PC-3 (cell line): Measurements from ENCODE around the gene CD40. TPM values are rescaled to one million over a fixed set of nuclear protein-coding genes. Genes with fewer than 3 reads are reported as not detected.

ENCODE experiments used
- ATAC-seq: fragments of 200-7000 bp; cut with Tn5 transposase; 2 replicates; pipeline ENCODE4 v1.9.1; 2020; ENCODE audit warnings: mild to moderate bottlenecking, moderate library complexity
- BruUV-seq: library from RNA; stranded (reverse); fragments of 400-500 nt; replicated peaks from 2 replicates; lab custom pipeline; 2021; lab: Mats Ljungman, UMichigan
- CTCF ChIA-PET: fragments of 300-600 bp; sonication (Branson Sonifier 250); formaldehyde crosslinking; loops from one replicate; lab custom pipeline; 2022; ENCODE audit warnings: antibody characterized with exemption; lab: Charles Lee
- POLR2A ChIA-PET: fragments of 300-600 bp; sonication (Branson Sonifier 250); formaldehyde crosslinking; loops from one replicate; lab custom pipeline; 2022; ENCODE audit warnings: antibody characterized with exemption; ENCODE audit not compliant: unreplicated experiment; lab: Charles Lee
- DNase-seq: peaks from one replicate; pipeline ENCODE4 v3.0.0-alpha.2; 2015
- H2AFZ ChIP-seq: fragments of 300-600 bp; sonication (generic); 2 replicates; pipeline ENCODE4 v1.6.0; 2016; ENCODE audit warnings: antibody characterized with exemption, low read length
- H3F3A ChIP-seq: fragments of 300-600 bp; sonication (generic); one replicate; pipeline ENCODE4 v1.6.0; 2017; ENCODE audit warnings: antibody characterized with exemption, low read length, control low read depth, mild to moderate bottlenecking; ENCODE audit not compliant: unreplicated experiment
- H3K27ac ChIP-seq: fragments of 300-600 bp; sonication (generic); 2 replicates; pipeline ENCODE4 v1.5.1; 2016; ENCODE audit warnings: mild to moderate bottlenecking, low read length
- H3K27me3 ChIP-seq: fragments of 300-600 bp; sonication (generic); 2 replicates; pipeline ENCODE4 v1.6.1; 2016; ENCODE audit warnings: low read length, mixed read lengths
- H3K36me3 ChIP-seq: fragments of 300-600 bp; sonication (generic); 2 replicates; pipeline ENCODE4 v1.6.1; 2016; ENCODE audit warnings: low read depth, mixed run types, low read length, mixed read lengths
- H3K4me1 ChIP-seq: fragments of 300-600 bp; sonication (generic); 2 replicates; pipeline ENCODE4 v1.5.1; 2016; ENCODE audit warnings: low read length; ENCODE audit not compliant: insufficient read depth
- H3K4me2 ChIP-seq: fragments of 300-600 bp; sonication (generic); 2 replicates; pipeline ENCODE4 v1.6.0; 2016; ENCODE audit warnings: low read length
- H3K4me3 ChIP-seq: fragments of 300-600 bp; sonication (generic); 2 replicates; pipeline ENCODE4 v1.5.1; 2016; ENCODE audit warnings: mild to moderate bottlenecking, low read length, mixed read lengths
- H3K79me2 ChIP-seq: fragments of 300-600 bp; sonication (generic); 2 replicates; pipeline ENCODE4 v1.6.1; 2017; ENCODE audit warnings: low read length, mixed read lengths
- H3K9ac ChIP-seq: fragments of 300-600 bp; sonication (generic); 2 replicates; pipeline ENCODE4 v1.6.0; 2016; ENCODE audit warnings: mild to moderate bottlenecking, low read length
- H3K9me2 ChIP-seq: fragments of 300-600 bp; sonication (generic); replicated peaks from 2 replicates; pipeline ENCODE4 v1.6.1; 2016; ENCODE audit warnings: mixed run types, low read length, mixed read lengths
- H3K9me3 ChIP-seq: fragments of 300-600 bp; sonication (generic); 2 replicates; pipeline ENCODE4 v1.6.1; 2016; ENCODE audit warnings: low read length, mixed read lengths
- H4K20me1 ChIP-seq: fragments of 300-600 bp; sonication (generic); 2 replicates; pipeline ENCODE4 v1.6.1; 2016; ENCODE audit warnings: low read length, mixed read lengths
- CTCF ChIP-seq: fragments of 300-600 bp; sonication (generic); conservative IDR thresholded peaks from 2 replicates; pipeline ENCODE4 v1.5.1; 2017; ENCODE audit warnings: antibody characterized with exemption, low read depth, mild to moderate bottlenecking, low read length
- EZH2 ChIP-seq: fragments of 300-600 bp; sonication (generic); IDR thresholded peaks from one replicate; pipeline ENCODE4 v1.6.1; 2017; ENCODE audit warnings: antibody characterized with exemption, mild to moderate bottlenecking, low read length; ENCODE audit not compliant: unreplicated experiment
- EZH2phosphoT487 ChIP-seq: fragments of 300-600 bp; sonication (generic); IDR thresholded peaks from 2 replicates; pipeline ENCODE4 v1.6.1; 2018; ENCODE audit warnings: mild to moderate bottlenecking, antibody characterized with exemption, low read length, borderline replicate concordance
- intact Hi-C: fragments of 100-400 bp; cut with micrococcal nuclease; formaldehyde crosslinking; loops from 2 replicates; pipeline ENCODE4 v1.9.0; 2023
- total RNA-seq: library from RNA; depleted of rRNA; stranded (reverse); fragments of >200 nt; gene quantifications from 2 replicates; pipeline ENCODE4 v1.2.3, GENCODE V29; 2014

Gene CD40
- total RNA-seq, 1 experiment from 2014 or later = 4.6 TPM

GRCh38 chr20:46133886-46134654 lies 16.0 kb downstream of the CD40 start:
- TF ChIP-seq EZH2phosphoT487 = no peak
- no peak for TF ChIP-seq CTCF
- no peak for TF ChIP-seq EZH2
- H3K9me3 ChIP-seq = no peaks in the 10 kb centered on the region
- peaks cover 52% of the 10 kb centered on the region for H3K27me3 ChIP-seq
- H3K4me2 ChIP-seq = no peak overlapping the region
- H3K9me2 ChIP-seq = no peaks in the 10 kb centered on the region
- DNase-seq = no peak
- H3F3A ChIP-seq = no peaks in the 10 kb centered on the region
- H3K79me2 ChIP-seq = no peaks in the 10 kb centered on the region
- no peak for ATAC-seq
- H3K9ac ChIP-seq = no peak overlapping the region
- no TSS peak for BruUV-seq
- H2AFZ ChIP-seq = no peak overlapping the region
- H3K36me3 ChIP-seq = no peaks in the 10 kb centered on the region
- H3K27ac ChIP-seq = no peak overlapping the region
- CTCF ChIA-PET = interaction anchor here (0.5 kb wide), 1 partner anchor 111 kb away, joined by 3 read pairs; no protein-coding TSS in a partner anchor
- H3K4me3 ChIP-seq = no peak overlapping the region
- H3K4me1 ChIP-seq = no peaks in the 10 kb centered on the region
- intact Hi-C loops = loop anchor here (2.0 to 5.0 kb wide), 4 partner anchors 41 to 353 kb away; no protein-coding TSS in a partner anchor
- POLR2A ChIA-PET = no interaction called here
- no peaks in the 10 kb centered on the region for H4K20me1 ChIP-seq

GRCh38 chr20:46134716-46135115 lies 16.6 kb downstream of the CD40 start:
- Histone ChIP-seq H3K4me1 (no peaks in the 10 kb centered on the region), H3K36me3 (no peaks in the 10 kb centered on the region), H3K4me3 (no peak overlapping the region), H3K4me2 (no peak overlapping the region), H2AFZ (no peak overlapping the region), H3K9me2 (no peaks in the 10 kb centered on the region), H3K79me2 (no peaks in the 10 kb centered on the region), H3K9me3 (no peaks in the 10 kb centered on the region), H4K20me1 (no peaks in the 10 kb centered on the region), H3K27ac (no peak overlapping the region), H3F3A (no peaks in the 10 kb centered on the region), H3K27me3 (peaks cover 53% of the 10 kb centered on the region), H3K9ac (no peak overlapping the region)
- ATAC-seq (no peak), DNase-seq (no peak)
- CTCF ChIA-PET = no interaction called here
- POLR2A ChIA-PET = no interaction called here
- intact Hi-C loops = loop anchor here (5.0 kb wide), 3 partner anchors 178 to 353 kb away; no protein-coding TSS in a partner anchor
- TF ChIP-seq CTCF = no peak
- no peak for TF ChIP-seq EZH2phosphoT487
- TF ChIP-seq EZH2 = no peak
- BruUV-seq = no TSS peak
